IMR-90 (cell line): ENCODE data around the gene NR6A1. TPM values are rescaled to one million over a fixed set of nuclear protein-coding genes. Genes with fewer than 3 reads are reported as not detected.

ENCODE experiments used
- ATAC-seq: fragments of 200-7000 bp; cut with Tn5 transposase; 2 replicates; pipeline ENCODE4 v1.9.1; 2020; ENCODE audit warnings: low read depth, mild to moderate bottlenecking, moderate library complexity
- BruUV-seq: library from RNA; stranded (reverse); fragments of 400-500 nt; replicated peaks from 2 replicates; lab custom pipeline; 2021; lab: Mats Ljungman, UMichigan
- CTCF ChIA-PET: fragments of 300-600 bp; formaldehyde crosslinking; extraction: SDS; loops from one replicate; lab custom pipeline; 2021; ENCODE audit warnings: antibody characterized with exemption; lab: Yijun Ruan, JAX
- POLR2A ChIA-PET: fragments of 300-600 bp; sonication (Branson Sonifier 250); formaldehyde crosslinking; loops from one replicate; lab custom pipeline; 2022; ENCODE audit warnings: antibody characterized with exemption; ENCODE audit not compliant: unreplicated experiment; lab: Charles Lee
- DNase-seq: peaks from one replicate; pipeline ENCODE4 v3.0.0; 2013
- H2AFZ ChIP-seq: replicated peaks from 2 replicates; pipeline ENCODE3; 2013; ENCODE audit warnings: low read length, mild to moderate bottlenecking; ENCODE audit not compliant: poor library complexity
- H2AK5ac ChIP-seq: 2 replicates; pipeline ENCODE4 v1.6.1; 2013; ENCODE audit warnings: low read depth, low read length, inconsistent platforms
- H2AK9ac ChIP-seq: replicated peaks from 2 replicates; pipeline ENCODE3; 2013; ENCODE audit warnings: mild to moderate bottlenecking, low read depth, low read length, moderate library complexity; ENCODE audit not compliant: poor library complexity
- H2BK120ac ChIP-seq: 2 replicates; pipeline ENCODE4 v1.6.1; 2013; ENCODE audit warnings: low read depth, low read length, inconsistent platforms
- H2BK15ac ChIP-seq: 3 replicates; pipeline ENCODE4 v1.6.1; 2013; ENCODE audit warnings: low read depth, low read length, inconsistent platforms
- H2BK20ac ChIP-seq: 2 replicates; pipeline ENCODE4 v1.6.1; 2013; ENCODE audit warnings: low read depth, mild to moderate bottlenecking, inconsistent platforms, low read length, moderate library complexity
- H2BK5ac ChIP-seq: 2 replicates; pipeline ENCODE4 v1.6.1; 2013; ENCODE audit warnings: mild to moderate bottlenecking, low read depth, low read length, inconsistent platforms; ENCODE audit not compliant: poor library complexity, severe bottlenecking
- H3K14ac ChIP-seq: replicated peaks from 2 replicates; pipeline ENCODE4 v1.6.1; 2013; ENCODE audit warnings: low read depth, low read length, inconsistent platforms
- H3K18ac ChIP-seq: 2 replicates; pipeline ENCODE4 v1.6.1; 2013; ENCODE audit warnings: low read depth, low read length, control low read depth
- H3K23ac ChIP-seq: 2 replicates; pipeline ENCODE4 v1.6.1; 2013; ENCODE audit warnings: low read depth, low read length, inconsistent platforms
- H3K27ac ChIP-seq: 2 replicates; pipeline ENCODE4 v1.5.1; 2013; ENCODE audit warnings: mild to moderate bottlenecking, control low read depth, low read length; ENCODE audit not compliant: insufficient read depth
- H3K27me3 ChIP-seq: 2 replicates; pipeline ENCODE4 v1.6.1; 2013; ENCODE audit warnings: low read length; ENCODE audit not compliant: control insufficient read depth, insufficient read depth
- H3K36me3 ChIP-seq: 2 replicates; pipeline ENCODE4 v1.6.1; 2013; ENCODE audit warnings: low read length, mixed read lengths; ENCODE audit not compliant: control insufficient read depth, insufficient read depth
- H3K4ac ChIP-seq: 2 replicates; pipeline ENCODE4 v1.6.1; 2013; ENCODE audit warnings: low read depth, low read length, inconsistent platforms
- H3K4me1 ChIP-seq: 2 replicates; pipeline ENCODE4 v1.6.1; 2013; ENCODE audit warnings: low read length, mixed read lengths; ENCODE audit not compliant: control insufficient read depth, insufficient read depth
- H3K4me2 ChIP-seq: 2 replicates; pipeline ENCODE4 v1.6.1; 2013; ENCODE audit warnings: low read depth, mild to moderate bottlenecking, control low read depth, low read length, moderate library complexity
- H3K4me3 ChIP-seq: 2 replicates; pipeline ENCODE4 v1.5.1; 2013; ENCODE audit warnings: low read depth, mild to moderate bottlenecking, control low read depth, low read length, moderate library complexity; ENCODE audit not compliant: insufficient read depth
- H3K56ac ChIP-seq: 2 replicates; pipeline ENCODE4 v1.6.1; 2013; ENCODE audit warnings: low read length, inconsistent platforms; ENCODE audit not compliant: insufficient read depth; ENCODE audit errors: extremely low read depth
- H3K79me1 ChIP-seq, 2 experiments: 2 replicates each; pipeline ENCODE4 v1.6.1; 2013; ENCODE audit warnings: low read length in 2 of 2, inconsistent platforms in 1 of 2, low read depth in 1 of 2
- H3K9ac ChIP-seq: 2 replicates; pipeline ENCODE4 v1.6.1; 2013; ENCODE audit warnings: low read depth, low read length, control low read depth
- H3K9me1 ChIP-seq: 2 replicates; pipeline ENCODE4 v1.6.1; 2013; ENCODE audit warnings: low read length, inconsistent platforms; ENCODE audit not compliant: insufficient read depth
- H3K9me3 ChIP-seq: 2 replicates; pipeline ENCODE4 v1.6.1; 2013; ENCODE audit warnings: low read length; ENCODE audit not compliant: control insufficient read depth, insufficient read depth
- H4K20me1 ChIP-seq: 2 replicates; pipeline ENCODE4 v1.6.1; 2013; ENCODE audit warnings: low read length, inconsistent platforms; ENCODE audit not compliant: insufficient read depth
- H4K5ac ChIP-seq: 2 replicates; pipeline ENCODE4 v1.6.1; 2013; ENCODE audit warnings: mild to moderate bottlenecking, low read depth, low read length, control low read depth
- H4K8ac ChIP-seq, 2 experiments: 2 replicates each; pipeline ENCODE4 v1.6.1; 2013; ENCODE audit warnings: low read depth in 2 of 2, low read length in 2 of 2, control low read depth in 1 of 2, inconsistent platforms in 1 of 2
- H4K91ac ChIP-seq: 2 replicates; pipeline ENCODE4 v1.6.1; 2013; ENCODE audit warnings: low read depth, low read length, inconsistent platforms; ENCODE audit not compliant: insufficient read depth
- BHLHE40 ChIP-seq: fragments of 150-350 bp; IDR thresholded peaks from 2 replicates; pipeline ENCODE4 v1.6.1; 2016; ENCODE audit warnings: mild to moderate bottlenecking, low read depth, low read length
- CEBPB ChIP-seq: IDR thresholded peaks from 2 replicates; pipeline ENCODE4 v1.6.1; 2012; ENCODE audit warnings: low read depth, low read length, improper control_type of control experiment
- CHD1 ChIP-seq: IDR thresholded peaks from 2 replicates; pipeline ENCODE4 v1.6.1; 2012; ENCODE audit warnings: low read depth, low read length, improper control_type of control experiment
- FOS ChIP-seq: fragments of 150-350 bp; IDR thresholded peaks from 2 replicates; pipeline ENCODE4 v1.6.1; 2016; ENCODE audit warnings: low read depth, low read length
- MAZ ChIP-seq: IDR thresholded peaks from 2 replicates; pipeline ENCODE4 v1.6.1; 2012; ENCODE audit warnings: low read depth, mild to moderate bottlenecking, low read length, improper control_type of control experiment, moderate library complexity, borderline replicate concordance
- MXI1 ChIP-seq: IDR thresholded peaks from 2 replicates; pipeline ENCODE4 v1.6.1; 2012; ENCODE audit warnings: low read depth, mild to moderate bottlenecking, low read length, moderate library complexity, borderline replicate concordance
- NFE2L2 ChIP-seq: fragments of 150-350 bp; IDR thresholded peaks from 2 replicates; pipeline ENCODE4 v1.6.1; 2016; ENCODE audit warnings: low read depth, mild to moderate bottlenecking, low read length
- POLR2A ChIP-seq: IDR thresholded peaks from 2 replicates; pipeline ENCODE4 v1.6.1; 2012; ENCODE audit warnings: mild to moderate bottlenecking, low read depth, low read length
- RAD21 ChIP-seq: IDR thresholded peaks from 2 replicates; pipeline ENCODE4 v1.6.1; 2012; ENCODE audit warnings: low read length, improper control_type of control experiment
- RCOR1 ChIP-seq: IDR thresholded peaks from 2 replicates; pipeline ENCODE4 v1.6.1; 2012; ENCODE audit warnings: mild to moderate bottlenecking, low read length, improper control_type of control experiment; ENCODE audit not compliant: insufficient replicate concordance
- RFX5 ChIP-seq: IDR thresholded peaks from 2 replicates; pipeline ENCODE4 v1.8.0; 2012; ENCODE audit warnings: low read depth, mild to moderate bottlenecking, low read length, moderate library complexity
- SMC3 ChIP-seq: fragments of 150-350 bp; IDR thresholded peaks from 2 replicates; pipeline ENCODE4 v1.6.1; 2016; ENCODE audit warnings: low read depth, mild to moderate bottlenecking, antibody characterized with exemption, low read length, moderate library complexity
- WGBS, 2 experiments: methylation state at CpG; one replicate each; pipeline versions ENCODE4 v1.1.5 to v1.1.7; 2013; ENCODE audit warnings: missing lambda C conversion rate in 2 of 2; ENCODE audit not compliant: insufficient read length in 1 of 2; ENCODE audit errors: extremely low coverage in 2 of 2; 5-methylcytosine and 5-hydroxymethylcytosine counted together
- dilution Hi-C: fragments of 300-500 bp; cut with HindIII; formaldehyde crosslinking; loops from one replicate; pipeline ENCODE4 v1.14.3; 2018; ENCODE audit warnings: low sequenced_read_pairs; ENCODE audit not compliant: unreplicated experiment
- in situ Hi-C: fragments of 300-500 bp; cut with MboI; formaldehyde crosslinking; loops from 3 replicates; pipeline ENCODE4 v1.14.3; 2019; ENCODE audit warnings: low sequenced_read_pairs, inconsistent platforms, mixed read lengths
- intact Hi-C: fragments of 100-400 bp; cut with micrococcal nuclease; formaldehyde crosslinking; loops from 2 replicates; pipeline ENCODE4 v1.10.0; 2022
- polyA plus RNA-seq, 3 experiments: library from polyadenylated mRNA; depleted of rRNA; stranded (reverse); fragments of >200 nt; gene quantifications; 2 replicates each; pipeline ENCODE4 v1.2.3, GENCODE V29; 2012; ENCODE audit warnings: low replicate concordance in 1 of 3
- total RNA-seq: library from RNA; depleted of rRNA; stranded (reverse); fragments of >200 nt; gene quantifications from 2 replicates; pipeline ENCODE4 v1.2.3, GENCODE V29; 2012
- TF ChIP-seq, protein P1 (sequence below): fragments of 150-350 bp; IDR thresholded peaks from 2 replicates; pipeline ENCODE4 v1.6.1; 2017; ENCODE audit warnings: mild to moderate bottlenecking, antibody characterized with exemption, low read length, low read depth
- TF ChIP-seq, protein P2 (sequence below): conservative IDR thresholded peaks from 2 replicates; pipeline ENCODE4 v1.5.1; 2012; ENCODE audit warnings: mild to moderate bottlenecking, low read depth, low read length, improper control_type of control experiment

Gene NR6A1
- total and polyA plus RNA-seq, 2 of the 4 experiments (the other 2 are of a cell fraction): 0.14 to 0.36 TPM

DNA sequence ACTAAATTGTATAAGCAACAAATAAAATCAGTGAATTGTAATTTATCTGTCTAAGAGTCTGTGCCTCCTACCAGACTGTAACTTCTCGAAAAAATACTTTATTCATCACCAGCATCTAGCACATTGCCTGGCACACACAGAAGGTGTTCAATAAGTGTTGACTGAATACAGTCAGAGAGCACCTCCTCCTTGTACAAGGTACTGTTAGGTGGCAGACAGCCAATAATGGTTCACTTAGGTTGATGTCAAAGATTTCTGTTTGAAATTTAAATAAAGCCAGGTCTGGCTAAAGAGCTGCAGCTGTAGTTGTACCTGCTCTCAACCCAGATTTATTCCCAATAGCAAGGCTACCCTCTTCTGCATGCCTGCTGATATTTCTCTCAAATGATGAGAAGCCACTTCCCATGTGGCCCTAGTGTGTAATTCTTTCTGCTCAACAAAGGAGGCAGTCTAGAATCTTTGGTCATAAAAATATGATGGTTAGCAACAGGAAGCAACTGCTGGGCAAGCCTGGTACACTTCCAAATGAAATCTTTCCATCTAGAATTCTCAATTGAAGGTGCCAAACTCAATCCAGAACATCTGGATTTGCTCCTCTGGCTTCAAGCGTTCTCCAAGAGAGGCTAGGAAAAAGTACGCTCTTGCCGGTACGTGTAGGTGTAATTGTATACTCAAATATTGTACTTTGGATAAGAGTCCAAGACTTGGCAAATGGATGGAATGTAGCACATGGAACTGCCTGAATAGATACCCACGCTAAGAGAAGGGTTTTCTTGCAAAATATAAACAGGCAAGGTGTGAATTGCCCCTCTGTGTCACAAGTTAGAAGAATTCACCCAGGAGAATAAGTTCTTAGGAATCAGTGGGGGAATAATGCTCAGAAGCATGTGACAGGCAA lies 95.6 kb downstream of the NR6A1 start:
- H4K20me1 ChIP-seq: peaks cover 3% of the 10 kb centered on the region; the same call in 1 of the 2 replicates
- ChIA-PET CTCF (no interaction called here), POLR2A (no interaction called here)
- no peak overlapping the region; the same call in 1 of the 2 replicates for H3K14ac ChIP-seq
- ATAC-seq (no peak), DNase-seq (no peak)
- no peaks in the 10 kb centered on the region; the same call in 1 of the 2 replicates for H3K9me1 ChIP-seq
- H3K4me1 ChIP-seq: peaks cover 3% of the 10 kb centered on the region; the same call in 1 of the 2 replicates
- peak overlapping the region; percentile 24; the same call in 1 of the 2 replicates for H3K23ac ChIP-seq
- no peak overlapping the region for H3K9ac ChIP-seq
- no peak overlapping the region for H2BK120ac ChIP-seq
- peak overlapping the region in 1 of 2 experiments; percentile 26; a peak in 1 of 4 replicates for H4K8ac ChIP-seq
- H3K27ac ChIP-seq: no peak overlapping the region
- in situ Hi-C loops (no loop called here), intact Hi-C loops (no loop called here), dilution Hi-C loops (no loop called here)
- no peak overlapping the region for H4K91ac ChIP-seq
- BruUV-seq: no TSS peak
- H3K27me3 ChIP-seq: no peaks in the 10 kb centered on the region
- no peak overlapping the region for H2BK20ac ChIP-seq
- H3K56ac ChIP-seq: no peak overlapping the region
- H3K9me3 ChIP-seq: no peaks in the 10 kb centered on the region
- no peaks in the 10 kb centered on the region for H3K36me3 ChIP-seq
- H2AK5ac ChIP-seq: no peak overlapping the region; the same call in 1 of the 2 replicates
- no peak overlapping the region; the same call in 1 of the 2 replicates for H3K18ac ChIP-seq
- H3K79me1 ChIP-seq: peaks cover 15 to 58% of the 10 kb centered on the region in 2 experiments
- H2BK15ac ChIP-seq: no peak overlapping the region
- H4K5ac ChIP-seq: no peak overlapping the region
- no peak overlapping the region for H3K4me3 ChIP-seq
- no peak overlapping the region for H3K4me2 ChIP-seq
- 13% methylated on average over 1 of the region's 6 CpGs; no CpG with 5 or more reads in 1 of the 2 experiments for WGBS, 2 experiments
- H2AFZ ChIP-seq: no peak overlapping the region
- no peak overlapping the region for H3K4ac ChIP-seq
- H2AK9ac ChIP-seq: no peak overlapping the region
- no peak overlapping the region for H2BK5ac ChIP-seq
- TF ChIP-seq CEBPB: no peak
- no peak for TF ChIP-seq MXI1
- no peak for TF ChIP-seq RFX5
- TF ChIP-seq CHD1: no peak
- TF ChIP-seq SMC3: no peak
- no peak for TF ChIP-seq NFE2L2
- TF ChIP-seq POLR2A: no peak
- no peak; the same call in 1 of the 2 replicates for TF ChIP-seq BHLHE40
- no peak for TF ChIP-seq MAZ
- TF ChIP-seq, protein P1, sequence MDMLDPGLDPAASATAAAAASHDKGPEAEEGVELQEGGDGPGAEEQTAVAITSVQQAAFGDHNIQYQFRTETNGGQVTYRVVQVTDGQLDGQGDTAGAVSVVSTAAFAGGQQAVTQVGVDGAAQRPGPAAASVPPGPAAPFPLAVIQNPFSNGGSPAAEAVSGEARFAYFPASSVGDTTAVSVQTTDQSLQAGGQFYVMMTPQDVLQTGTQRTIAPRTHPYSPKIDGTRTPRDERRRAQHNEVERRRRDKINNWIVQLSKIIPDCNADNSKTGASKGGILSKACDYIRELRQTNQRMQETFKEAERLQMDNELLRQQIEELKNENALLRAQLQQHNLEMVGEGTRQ: no peak
- TF ChIP-seq, protein P2, sequence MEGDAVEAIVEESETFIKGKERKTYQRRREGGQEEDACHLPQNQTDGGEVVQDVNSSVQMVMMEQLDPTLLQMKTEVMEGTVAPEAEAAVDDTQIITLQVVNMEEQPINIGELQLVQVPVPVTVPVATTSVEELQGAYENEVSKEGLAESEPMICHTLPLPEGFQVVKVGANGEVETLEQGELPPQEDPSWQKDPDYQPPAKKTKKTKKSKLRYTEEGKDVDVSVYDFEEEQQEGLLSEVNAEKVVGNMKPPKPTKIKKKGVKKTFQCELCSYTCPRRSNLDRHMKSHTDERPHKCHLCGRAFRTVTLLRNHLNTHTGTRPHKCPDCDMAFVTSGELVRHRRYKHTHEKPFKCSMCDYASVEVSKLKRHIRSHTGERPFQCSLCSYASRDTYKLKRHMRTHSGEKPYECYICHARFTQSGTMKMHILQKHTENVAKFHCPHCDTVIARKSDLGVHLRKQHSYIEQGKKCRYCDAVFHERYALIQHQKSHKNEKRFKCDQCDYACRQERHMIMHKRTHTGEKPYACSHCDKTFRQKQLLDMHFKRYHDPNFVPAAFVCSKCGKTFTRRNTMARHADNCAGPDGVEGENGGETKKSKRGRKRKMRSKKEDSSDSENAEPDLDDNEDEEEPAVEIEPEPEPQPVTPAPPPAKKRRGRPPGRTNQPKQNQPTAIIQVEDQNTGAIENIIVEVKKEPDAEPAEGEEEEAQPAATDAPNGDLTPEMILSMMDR: no peak
- no peak for TF ChIP-seq RCOR1
- no peak for TF ChIP-seq FOS
- TF ChIP-seq RAD21: no peak
